HS-5 (cell line): ENCODE results near the gene FMNL2.

Experiments
- DNase-seq: peaks from one replicate; pipeline ENCODE4 v3.0.0-alpha.2; 2012; ENCODE audit warnings: low read depth

Gene FMNL2

GRCh38 chr2:152493945-152494528 is 159.1 kb downstream of the FMNL2 start:
- DNase-seq: no peak

- DNase-seq: no peak
Measured at GRCh38 chr2:152496371-152496770, 161.4 kb downstream of the FMNL2 start.

- DNase-seq: no peak
Measured at GRCh38 chr2:152497481-152498052, 162.6 kb downstream of the FMNL2 start.

- no peak for DNase-seq
Measured at GRCh38 chr2:152499331-152499816, 164.4 kb downstream of the FMNL2 start.

- DNase-seq: no peak
Measured at GRCh38 chr2:152499896-152500735, 165.1 kb downstream of the FMNL2 start.

- DNase-seq: no peak
Measured at GRCh38 chr2:152500772-152501171, 165.8 kb downstream of the FMNL2 start.

GRCh38 chr2:152501666-152502065 is 166.7 kb downstream of the FMNL2 start:
- no peak for DNase-seq

- DNase-seq: no peak
Measured at GRCh38 chr2:152504618-152505017, 169.6 kb downstream of the FMNL2 start.

- peak; percentile 53 for DNase-seq
Measured at GRCh38 chr2:152505495-152505906, 170.5 kb downstream of the FMNL2 start.

- peak; percentile 67 for DNase-seq
Measured at GRCh38 chr2:152506843-152507242, 171.9 kb downstream of the FMNL2 start.

GRCh38 chr2:152507907-152508306 is 172.9 kb downstream of the FMNL2 start:
- DNase-seq: no peak

GRCh38 chr2:152508446-152508845 is 173.5 kb downstream of the FMNL2 start:
- DNase-seq: no peak

- DNase-seq: no peak
Measured at GRCh38 chr2:152509772-152510491, 175.0 kb downstream of the FMNL2 start.

- DNase-seq: no peak
Measured at GRCh38 chr2:152510621-152511020, 175.6 kb downstream of the FMNL2 start.

- no peak for DNase-seq
Measured at GRCh38 chr2:152511981-152512380, 177.0 kb downstream of the FMNL2 start.

GRCh38 chr2:152513029-152513428 is 178.1 kb downstream of the FMNL2 start:
- DNase-seq: no peak

GRCh38 chr2:152513681-152514080 is 178.7 kb downstream of the FMNL2 start:
- DNase-seq: peak; percentile 63

- no peak for DNase-seq
Measured at GRCh38 chr2:152518034-152518433, 183.1 kb downstream of the FMNL2 start.

GRCh38 chr2:152518641-152519580 is 183.9 kb downstream of the FMNL2 start:
- DNase-seq: no peak

- no peak for DNase-seq
Measured at GRCh38 chr2:152519581-152519952, 184.6 kb downstream of the FMNL2 start.

GRCh38 chr2:152520759-152521158 is 185.8 kb downstream of the FMNL2 start:
- DNase-seq: no peak
